Thymus (tissue), 11 donors: ENCODE measurements around the gene PDE9A. TPM values are rescaled to one million over a fixed set of nuclear protein-coding genes. Genes with fewer than 3 reads are reported as not detected.

Experiments
- DNase-seq, 9 donors: peaks; one replicate each; pipeline ENCODE4 v3.0.0-alpha.2; 2013; ENCODE audit warnings: low spot score in 9 of 9, low read depth in 6 of 9, missing footprints in 1 of 9
- H3K27ac ChIP-seq, 2 donors: one replicate each; pipeline ENCODE4 v1.5.1; 2013; ENCODE audit warnings: control low read depth in 1 of 2, low read depth in 1 of 2, low read length in 1 of 2, mild to moderate bottlenecking in 1 of 2, moderate library complexity in 1 of 2
- H3K27me3 ChIP-seq, 2 donors: one replicate each; pipeline ENCODE4 v1.5.1; 2013; ENCODE audit warnings: low read length in 1 of 2; ENCODE audit not compliant: control insufficient read depth in 2 of 2, insufficient read depth in 1 of 2
- H3K36me3 ChIP-seq, 2 donors: one replicate each; pipeline ENCODE4 v1.5.1; 2013; ENCODE audit warnings: low read length in 1 of 2, mild to moderate bottlenecking in 1 of 2, moderate library complexity in 1 of 2; ENCODE audit not compliant: control insufficient read depth in 2 of 2, insufficient read depth in 2 of 2
- H3K4me1 ChIP-seq, 2 donors: one replicate each; pipeline ENCODE4 v1.5.1; 2013; ENCODE audit warnings: low read length in 2 of 2; ENCODE audit not compliant: control insufficient read depth in 2 of 2, insufficient read depth in 2 of 2
- H3K4me3 ChIP-seq, 2 donors: one replicate each; pipeline ENCODE4 v1.5.1; 2013; ENCODE audit warnings: low read length in 2 of 2, control low read depth in 1 of 2, mild to moderate bottlenecking in 1 of 2
- H3K9me3 ChIP-seq, 2 donors: one replicate each; pipeline ENCODE4 v1.5.1; 2013; ENCODE audit warnings: low read length in 1 of 2, mild to moderate bottlenecking in 1 of 2; ENCODE audit not compliant: control insufficient read depth in 2 of 2, insufficient read depth in 1 of 2
- WGBS: extraction: QIAGEN DNeasy Blood & Tissue Kit; methylation state at CpG from one replicate; pipeline ENCODE4 v1.1.7; 2013; 5-methylcytosine and 5-hydroxymethylcytosine counted together
- polyA plus RNA-seq: library from polyadenylated mRNA; stranded (reverse); fragments of 200-250 nt; gene quantifications from one replicate; pipeline ENCODE4 v1.2.3, GENCODE V29; 2013
- total RNA-seq: library from RNA; stranded (reverse); fragments of 120-200 nt; gene quantifications from one replicate; pipeline ENCODE4 v1.2.4, GENCODE V29; 2013
- donor health status: healthy.

Gene PDE9A
- total and polyA plus RNA-seq, 2 donors: 8.2 to 14.5 TPM

GRCh38 chr21:42650441-42651421, 2.7 kb upstream of the PDE9A start:
- peaks cover 0 to 13% of the 10 kb centered on the region in 2 donors for H3K9me3 ChIP-seq
- peaks cover 16 to 27% of the 10 kb centered on the region in 2 donors for H3K4me1 ChIP-seq
- no peak overlapping the region for H3K4me3 ChIP-seq
- no peak for DNase-seq
- H3K27me3 ChIP-seq: peaks cover 8 to 36% of the 10 kb centered on the region in 2 donors
- H3K36me3 ChIP-seq: no peaks in the 10 kb centered on the region
- H3K27ac ChIP-seq: no peak overlapping the region
- WGBS: 96% methylated on average over 21 of the region's 21 CpGs

DNA sequence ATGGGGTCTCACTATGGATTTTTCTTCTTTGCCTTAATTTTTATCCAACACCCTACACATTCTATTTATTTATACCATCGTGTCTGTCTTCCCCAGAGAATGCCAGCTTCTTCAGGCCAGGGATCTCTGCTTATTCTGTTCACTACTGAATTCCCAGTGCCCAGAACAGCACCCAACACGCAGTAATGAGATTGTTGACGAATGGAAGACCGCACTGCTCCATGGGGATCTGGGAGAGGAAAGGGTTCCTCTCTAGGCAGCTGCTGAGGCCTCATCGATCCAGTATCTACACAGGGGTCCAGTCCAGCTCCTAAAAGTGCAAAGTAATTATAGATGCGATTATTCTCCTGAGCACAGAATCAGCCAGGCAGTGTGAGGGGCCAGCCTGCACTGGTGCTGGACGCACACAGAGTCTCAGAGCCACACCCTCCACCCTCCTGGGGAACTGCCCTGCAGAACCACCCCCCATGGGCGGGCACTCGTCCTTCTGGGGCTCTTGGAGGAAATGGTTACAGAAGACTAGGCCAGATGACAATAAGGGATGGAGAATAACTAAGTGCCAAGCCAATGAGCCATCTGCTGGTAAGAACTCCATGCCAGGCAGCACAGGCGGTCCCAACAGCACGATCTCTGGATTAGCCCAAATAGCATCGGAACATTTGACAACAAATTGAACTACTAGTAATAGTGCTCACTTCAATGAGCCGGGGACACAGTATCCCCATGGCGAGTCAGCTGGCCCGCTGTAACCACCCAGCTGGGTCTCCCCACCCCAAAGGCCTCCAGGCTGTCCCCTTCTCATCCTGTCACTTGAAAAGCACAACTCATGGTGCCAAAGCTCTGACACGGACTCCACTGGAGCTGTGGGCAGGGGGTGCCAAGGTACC, 1.7 kb upstream of the PDE9A start:
- Histone ChIP-seq H3K9me3 (peaks cover 0 to 13% of the 10 kb centered on the region in 2 donors), H3K4me1 (peaks cover 16 to 33% of the 10 kb centered on the region in 2 donors), H3K4me3 (no peak overlapping the region), H3K27ac (no peak overlapping the region), H3K36me3 (no peaks in the 10 kb centered on the region), H3K27me3 (peaks cover 8 to 36% of the 10 kb centered on the region in 2 donors)
- DNase-seq: no peak
- WGBS: 91% methylated on average over 16 of the region's 16 CpGs

GRCh38 chr21:42652527-42653230, 742 bp upstream of the PDE9A start:
- no peak for DNase-seq
- 59% methylated on average over 24 of the region's 24 CpGs for WGBS
- Histone ChIP-seq H3K4me1 (peaks cover 16 to 33% of the 10 kb centered on the region in 2 donors), H3K27ac (no peak overlapping the region), H3K9me3 (peaks cover 0 to 13% of the 10 kb centered on the region in 2 donors), H3K4me3 (peak overlapping the region; percentile 32 to 68), H3K36me3 (no peaks in the 10 kb centered on the region), H3K27me3 (peaks cover 8 to 36% of the 10 kb centered on the region in 2 donors)

DNA sequence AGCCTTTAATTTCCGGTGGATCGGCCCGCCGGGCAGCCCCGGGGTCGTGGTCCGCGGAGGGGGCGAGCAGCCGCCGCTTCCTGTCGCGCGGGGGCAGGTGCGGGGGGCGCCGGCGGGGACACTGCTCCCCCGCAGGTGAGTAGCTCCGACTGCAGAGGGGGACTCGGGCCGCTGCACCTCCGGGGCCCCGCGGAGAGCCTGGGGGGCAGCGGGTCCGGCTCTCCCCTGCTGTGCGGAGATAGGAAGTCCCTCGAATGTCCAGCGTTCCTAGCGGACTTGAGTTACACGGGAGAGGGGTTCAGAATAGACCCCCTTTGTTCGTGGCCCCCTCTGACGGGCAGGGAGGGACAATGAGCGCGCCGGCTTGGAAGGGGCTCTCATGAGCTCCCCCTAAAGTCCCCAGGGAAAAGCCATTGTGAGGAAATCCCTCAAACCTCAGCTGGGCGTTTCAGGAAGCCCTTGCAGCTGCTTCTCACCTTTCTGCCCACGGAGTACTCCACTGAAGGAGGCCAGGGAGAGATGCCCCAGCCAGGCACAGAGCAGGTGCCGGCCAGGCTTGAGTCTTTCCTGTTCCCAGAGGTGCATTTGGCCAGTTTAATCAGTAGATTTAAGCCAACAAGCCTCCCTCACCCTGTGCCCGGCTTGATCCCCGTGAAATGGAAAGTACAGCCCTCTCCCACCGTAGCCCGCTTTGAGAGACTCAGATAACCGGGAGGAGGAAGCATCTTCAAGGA, 925 bp downstream of the PDE9A start:
- H3K4me1 ChIP-seq: peaks cover 16 to 48% of the 10 kb centered on the region in 2 donors
- H3K9me3 ChIP-seq: peaks cover 0 to 11% of the 10 kb centered on the region in 2 donors
- H3K36me3 ChIP-seq: no peaks in the 10 kb centered on the region
- peaks cover 8 to 38% of the 10 kb centered on the region in 2 donors for H3K27me3 ChIP-seq
- H3K27ac ChIP-seq: peak overlapping the region in 1 of 2 donors; percentile 67
- H3K4me3 ChIP-seq: peak overlapping the region; percentile 54 to 68
- WGBS: 3% methylated on average over 45 of the region's 45 CpGs
- peak in 2 of 9 donors; percentile 17 to 60 for DNase-seq

- no peaks in the 10 kb centered on the region for H3K36me3 ChIP-seq
- 55% methylated on average over 18 of the region's 18 CpGs for WGBS
- peaks cover 8 to 38% of the 10 kb centered on the region in 2 donors for H3K27me3 ChIP-seq
- peak in 3 of 9 donors; percentile 24 to 56 (median 37) for DNase-seq
- peak overlapping the region; percentile 54 to 68 for H3K4me3 ChIP-seq
- peaks cover 18 to 56% of the 10 kb centered on the region in 2 donors for H3K4me1 ChIP-seq
- H3K27ac ChIP-seq: peak overlapping the region in 1 of 2 donors; percentile 6
- H3K9me3 ChIP-seq: peaks cover 0 to 10% of the 10 kb centered on the region in 2 donors
These were observed 1.7 kb downstream of the PDE9A start for GRCh38 chr21:42654913-42655795.

DNA sequence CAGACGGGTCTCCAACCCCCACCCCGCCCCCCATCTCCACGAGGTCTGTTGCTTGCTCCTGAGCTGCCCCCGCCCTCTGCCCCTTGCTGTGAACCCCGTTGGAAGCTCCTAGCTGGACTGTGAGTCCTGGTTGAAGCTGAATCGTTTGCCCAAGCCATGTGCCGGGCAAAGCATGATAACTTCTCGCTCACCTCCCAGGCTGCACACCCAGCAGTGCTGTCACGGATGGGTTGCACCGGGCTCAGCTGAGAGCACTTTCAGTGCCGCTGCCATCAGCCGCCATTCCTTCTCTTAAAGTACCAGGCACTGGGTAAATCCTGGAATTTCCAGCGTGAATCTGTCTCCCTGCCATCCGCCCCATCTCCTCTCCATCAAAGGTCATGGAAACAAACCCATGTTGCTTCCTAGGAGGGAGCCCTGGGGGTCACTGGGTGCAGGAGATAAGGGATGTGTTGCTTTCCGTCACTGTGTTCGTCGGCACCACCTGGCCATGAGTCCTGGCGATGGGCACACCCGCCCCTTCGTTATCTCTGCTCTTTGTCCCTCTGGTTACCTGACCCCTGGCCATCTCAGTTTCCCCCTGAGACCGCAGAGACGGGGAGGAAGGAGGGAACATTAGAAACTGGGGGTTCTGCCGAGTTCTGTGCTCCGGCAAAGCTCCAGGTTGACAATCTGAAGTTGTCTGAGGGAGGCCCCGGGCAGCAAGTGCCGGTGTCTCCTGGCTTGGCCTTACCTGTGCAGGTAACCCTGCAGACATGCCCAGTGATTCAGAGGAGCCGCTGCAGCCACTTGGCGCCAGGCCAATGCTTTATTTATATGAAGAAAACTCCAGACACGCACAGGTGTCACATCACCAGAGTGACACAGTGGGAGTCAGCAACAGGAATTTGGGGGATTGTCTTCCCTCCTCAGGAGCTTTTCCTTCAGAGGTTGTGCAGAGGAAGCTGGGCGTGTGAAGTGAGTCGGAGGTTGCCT, 2.7 kb downstream of the PDE9A start:
- no peak for DNase-seq
- no peak overlapping the region for H3K27ac ChIP-seq
- H3K27me3 ChIP-seq: peaks cover 8 to 33% of the 10 kb centered on the region in 2 donors
- H3K4me3 ChIP-seq: no peak overlapping the region
- no peaks in the 10 kb centered on the region for H3K36me3 ChIP-seq
- H3K4me1 ChIP-seq: peaks cover 18 to 59% of the 10 kb centered on the region in 2 donors
- peaks cover 0 to 13% of the 10 kb centered on the region in 2 donors for H3K9me3 ChIP-seq
- 85% methylated on average over 31 of the region's 31 CpGs for WGBS

GRCh38 chr21:42656872-42657271, 3.5 kb downstream of the PDE9A start:
- no peak overlapping the region for H3K27ac ChIP-seq
- H3K9me3 ChIP-seq: peaks cover 0 to 13% of the 10 kb centered on the region in 2 donors
- H3K4me3 ChIP-seq: no peak overlapping the region
- peaks cover 18 to 59% of the 10 kb centered on the region in 2 donors for H3K4me1 ChIP-seq
- no peak for DNase-seq
- WGBS: 95% methylated on average over 9 of the region's 9 CpGs
- no peaks in the 10 kb centered on the region for H3K36me3 ChIP-seq
- H3K27me3 ChIP-seq: peaks cover 8 to 28% of the 10 kb centered on the region in 2 donors
